H1 (cell line): ENCODE data around the gene PI4K2A. TPM values are rescaled to one million over a fixed set of nuclear protein-coding genes. Genes with fewer than 3 reads are reported as not detected.

ENCODE experiments used
- BCL11A ChIP-seq, 2 experiments: IDR thresholded peaks; one replicate each; pipeline ENCODE4 v1.6.1; 2011; ENCODE audit warnings: low read depth in 2 of 2, low read length in 2 of 2, mild to moderate bottlenecking in 2 of 2
- JUND ChIP-seq: IDR thresholded peaks from 2 replicates; pipeline ENCODE4 v1.6.1; 2011; ENCODE audit warnings: mild to moderate bottlenecking, improper control_type of control experiment, low read length
- YY1 ChIP-seq: IDR thresholded peaks from 2 replicates; pipeline ENCODE4 v1.6.1; 2011; ENCODE audit warnings: low read depth, mild to moderate bottlenecking, low read length
- polyA plus RNA-seq, 7 experiments: library from polyadenylated mRNA; depleted of rRNA in 3 of 7; stranded (reverse) in 5 of 7; unstranded in 2 of 7; fragments of >200 nt in 5 of 7; fragments of 200-250 nt in 2 of 7; gene quantifications; 1 replicate in 5 of 7; 2 replicates in 1 of 7; 4 replicates in 1 of 7; pipeline versions ENCODE4 v1.2.1 to v1.2.3, GENCODE V29; 2011 to 2013; ENCODE audit warnings: missing spikeins in 2 of 7, mixed read lengths in 2 of 7
- total RNA-seq: library from RNA; stranded (reverse); fragmentation: NEBNext Ultra II Directional; extraction: Animal tissue kit (Norgen Biotek cat#: 25700); gene quantifications from 2 replicates; pipeline ENCODE4 v1.2.1, GENCODE V29; 2021

Gene PI4K2A
- total and polyA plus RNA-seq, 2 of the 8 experiments (the other 6 are each of a cell fraction or from before 2014, with no cell fraction given) = 20.7 to 21.9 TPM

DNA sequence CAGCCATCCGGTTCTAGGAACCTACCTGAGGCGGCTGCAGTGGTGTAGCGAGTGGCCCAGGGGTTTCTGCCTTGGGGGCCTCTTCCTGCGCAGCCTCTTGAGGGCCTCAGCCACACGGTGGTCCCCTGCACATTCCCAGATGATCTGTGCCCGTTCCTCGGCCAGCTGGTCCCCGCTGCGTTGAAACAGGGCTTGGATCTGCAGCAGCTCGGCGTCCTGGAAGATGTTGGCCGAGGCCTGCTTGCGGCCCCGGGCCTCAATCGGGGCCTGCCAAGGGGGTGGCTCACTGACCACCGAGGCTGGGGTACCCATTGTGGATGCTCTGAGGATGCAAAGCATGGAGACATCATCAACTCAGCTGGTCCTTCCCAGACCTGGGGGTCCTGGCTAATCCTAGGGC is 39.1 kb downstream of the PI4K2A start (continued):
- TF ChIP-seq JUND (no peak), YY1 (no peak), BCL11A (IDR thresholded peaks at IDR 0.05; ENCODE audit: low read depth in 2 of 2, low read length in 2 of 2) (no peak)
